Middle frontal gyrus (tissue), 1 donor: ENCODE data around the gene CNPY1.

Experiments used
- DNase-seq: peaks from one replicate; pipeline ENCODE4 v3.0.0-alpha.2; 2015; ENCODE audit warnings: low spot score; ENCODE audit errors: extremely low spot score

The CNPY1 gene

GRCh38 chr7:155513543-155514285, 32.6 kb downstream of the CNPY1 start:
- DNase-seq = no peak

- DNase-seq = no peak
These were observed 34.0 kb downstream of the CNPY1 start for GRCh38 chr7:155512246-155512887.

GRCh38 chr7:155511702-155511996, 34.7 kb downstream of the CNPY1 start:
- DNase-seq = no peak

GRCh38 chr7:155510975-155511701, 35.2 kb downstream of the CNPY1 start:
- DNase-seq = no peak

- no peak for DNase-seq
These were observed 36.4 kb downstream of the CNPY1 start for GRCh38 chr7:155509725-155510551.

GRCh38 chr7:155509359-155509724, 37.0 kb downstream of the CNPY1 start:
- no peak for DNase-seq

- no peak for DNase-seq
These were observed 37.7 kb downstream of the CNPY1 start for GRCh38 chr7:155508376-155509358.

GRCh38 chr7:155507576-155507975, 38.8 kb downstream of the CNPY1 start:
- no peak for DNase-seq

GRCh38 chr7:155506854-155507337, 39.5 kb downstream of the CNPY1 start:
- no peak for DNase-seq

GRCh38 chr7:155505422-155505793, 41.0 kb downstream of the CNPY1 start:
- DNase-seq = no peak

- no peak for DNase-seq
These were observed 49.0 kb downstream of the CNPY1 start for GRCh38 chr7:155497149-155497901.

GRCh38 chr7:155496267-155497005, 49.9 kb downstream of the CNPY1 start:
- no peak for DNase-seq

- DNase-seq = no peak
These were observed 50.7 kb downstream of the CNPY1 start for GRCh38 chr7:155495440-155496248.

GRCh38 chr7:155494551-155494950, 51.8 kb downstream of the CNPY1 start:
- no peak for DNase-seq

- no peak for DNase-seq
These were observed 52.4 kb downstream of the CNPY1 start for GRCh38 chr7:155493744-155494538.

GRCh38 chr7:155491812-155492211, 54.5 kb downstream of the CNPY1 start:
- DNase-seq = no peak
